AG09309 (cell line): ENCODE data around the gene YIF1A.

Source experiments
- DNase-seq: peaks from one replicate; pipeline ENCODE4 v3.0.0-alpha.2; 2010; ENCODE audit warnings: low read depth
- H3K4me3 ChIP-seq: 2 replicates; pipeline ENCODE4 v1.5.1; 2011; ENCODE audit warnings: mild to moderate bottlenecking, low read depth, low read length, moderate library complexity; ENCODE audit not compliant: control insufficient read depth
- CTCF ChIP-seq: IDR thresholded peaks from 2 replicates; pipeline ENCODE4 v1.5.1; 2011; ENCODE audit warnings: mild to moderate bottlenecking, low read depth, low read length, inconsistent platforms; ENCODE audit not compliant: insufficient read depth, control insufficient read depth; ENCODE audit errors: missing control alignments

Gene YIF1A

GRCh38 chr11:66309475-66309874 lies 20.5 kb upstream of the YIF1A start:
- H3K4me3 ChIP-seq, result no peak overlapping the region
- DNase-seq, result no peak
- no peak for TF ChIP-seq CTCF

GRCh38 chr11:66302656-66303055 lies 13.7 kb upstream of the YIF1A start:
- no peak for TF ChIP-seq CTCF
- H3K4me3 ChIP-seq, result no peak overlapping the region

DNA sequence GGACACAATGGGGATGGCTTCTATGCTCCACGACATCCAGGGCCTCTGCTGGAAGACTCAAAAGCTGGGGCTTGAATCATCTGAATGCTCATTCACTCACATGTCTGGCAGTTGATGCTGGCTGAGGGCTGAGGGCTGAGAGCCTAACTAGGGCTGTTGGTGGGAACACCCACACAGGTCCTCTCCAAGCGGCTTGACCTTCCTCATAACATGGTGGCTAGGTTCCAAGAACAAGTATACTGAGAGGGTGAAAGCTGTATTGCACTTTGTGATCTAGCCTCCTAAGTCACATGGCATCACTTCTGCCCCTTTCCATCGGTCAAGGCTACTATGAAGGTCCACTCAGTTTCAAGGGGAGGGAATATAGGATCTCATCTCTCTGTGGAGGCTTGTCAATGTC lies 10.2 kb upstream of the YIF1A start:
- DNase-seq, result no peak
- no peak for TF ChIP-seq CTCF
- H3K4me3 ChIP-seq, result no peak overlapping the region

More at GRCh38 chr11:66302656-66303055, 13.7 kb upstream of the YIF1A start:
- no peak for DNase-seq

GRCh38 chr11:66297610-66298009 lies 8.7 kb upstream of the YIF1A start:
- TF ChIP-seq CTCF, result no peak
- no peak for DNase-seq
- no peak overlapping the region for H3K4me3 ChIP-seq

GRCh38 chr11:66294626-66295620 lies 6.0 kb upstream of the YIF1A start:
- DNase-seq, result no peak
- H3K4me3 ChIP-seq, result no peak overlapping the region
- no peak for TF ChIP-seq CTCF

- no peak for TF ChIP-seq CTCF
- DNase-seq, result no peak
- no peak overlapping the region for H3K4me3 ChIP-seq
These were observed 5.1 kb upstream of the YIF1A start for GRCh38 chr11:66293777-66294625.
